ENCODE measurements around the gene SPIN1. TPM values are rescaled to one million over a fixed set of nuclear protein-coding genes. Genes with fewer than 3 reads are reported as not detected.

The SPIN1 gene
- total and polyA plus RNA-seq, 2 donors (not counting 3 experiments of a cell fraction or from before 2014, with no cell fraction given), result 38.1 to 56.8 TPM

GRCh38 chr9:88398016-88398415 is 9.8 kb downstream of the SPIN1 start:
- POLR2A ChIA-PET, result interaction anchor here (0.6 kb wide), 1 partner anchor 600 kb away, joined by 3 read pairs; no protein-coding TSS in a partner anchor
- peaks cover 7% of the 10 kb centered on the region for H4K20me1 ChIP-seq (replicated peaks; ENCODE audit: control insufficient read depth, extremely low read depth, insufficient read depth, low read length)
- H3K9me1 ChIP-seq (replicated peaks; ENCODE audit: control insufficient read depth, extremely low read depth, insufficient read depth, low read length), result no peaks in the 10 kb centered on the region
- no peaks in the 10 kb centered on the region for H3K9me3 ChIP-seq (replicated peaks; ENCODE audit: control insufficient read depth, insufficient read depth, low read length)
- H3K4me1 ChIP-seq (ENCODE audit: control insufficient read depth, extremely low read depth, insufficient read depth, low read length), result no peaks in the 10 kb centered on the region
- no peaks in the 10 kb centered on the region for H3K36me3 ChIP-seq (ENCODE audit: control insufficient read depth in 2 of 2, extremely low read depth in 1 of 2, insufficient read depth in 2 of 2, low read length in 2 of 2)
- CTCF ChIA-PET, result no interaction called here
- H3K27me3 ChIP-seq (ENCODE audit: control insufficient read depth in 2 of 2, insufficient read depth in 2 of 2, low read length in 2 of 2), result no peaks in the 10 kb centered on the region
- no peak overlapping the region for H2AFZ ChIP-seq (ENCODE audit: low read depth, low read length)
- no peak overlapping the region for H3K27ac ChIP-seq (ENCODE audit: insufficient read depth, low read depth, low read length)
- H3K79me2 ChIP-seq (ENCODE audit: control insufficient read depth, insufficient read depth, low read length), result peaks cover 93% of the 10 kb centered on the region
- no TSS peak for BruUV-seq (replicated peaks)
- intact Hi-C loops (cut with micrococcal nuclease), result no loop called here
- no peak overlapping the region for H3K9ac ChIP-seq (replicated peaks; ENCODE audit: extremely low read depth, insufficient read depth, low read length)
- DNase-seq (ENCODE audit: low read depth, low spot score), result no peak
- no peak overlapping the region for H3K4me2 ChIP-seq (ENCODE audit: insufficient read depth, low read length)
- H3K4me3 ChIP-seq (replicated peaks in 1 of 3; ENCODE audit: insufficient read depth in 1 of 3, low read depth in 1 of 3, low read length in 3 of 3), result no peak overlapping the region
- TF ChIP-seq POLR2AphosphoS5 (IDR thresholded peaks at IDR 0.05; ENCODE audit: insufficient read depth, low read depth, low read length) (no peak), MYC (IDR thresholded peaks at IDR 0.05; ENCODE audit: low read depth, low read length) (no peak), POLR2A (IDR thresholded peaks at IDR 0.05; ENCODE audit: low read depth, low read length) (no peak), EZH2 (IDR thresholded peaks at IDR 0.05; ENCODE audit: borderline replicate concordance, low read depth, low read length, severe bottlenecking) (no peak), FOS (IDR thresholded peaks at IDR 0.05; ENCODE audit: borderline replicate concordance, insufficient read depth, low read length) (no peak), GATA2 (IDR thresholded peaks at IDR 0.05; ENCODE audit: insufficient read depth, insufficient read length, low read depth, low read length) (no peak), MAX (IDR thresholded peaks at IDR 0.05; ENCODE audit: insufficient read depth, insufficient read length) (no peak), JUN (IDR thresholded peaks at IDR 0.05; ENCODE audit: borderline replicate concordance, insufficient read depth, insufficient read length, low read depth) (no peak)
- TF ChIP-seq, protein P1, sequence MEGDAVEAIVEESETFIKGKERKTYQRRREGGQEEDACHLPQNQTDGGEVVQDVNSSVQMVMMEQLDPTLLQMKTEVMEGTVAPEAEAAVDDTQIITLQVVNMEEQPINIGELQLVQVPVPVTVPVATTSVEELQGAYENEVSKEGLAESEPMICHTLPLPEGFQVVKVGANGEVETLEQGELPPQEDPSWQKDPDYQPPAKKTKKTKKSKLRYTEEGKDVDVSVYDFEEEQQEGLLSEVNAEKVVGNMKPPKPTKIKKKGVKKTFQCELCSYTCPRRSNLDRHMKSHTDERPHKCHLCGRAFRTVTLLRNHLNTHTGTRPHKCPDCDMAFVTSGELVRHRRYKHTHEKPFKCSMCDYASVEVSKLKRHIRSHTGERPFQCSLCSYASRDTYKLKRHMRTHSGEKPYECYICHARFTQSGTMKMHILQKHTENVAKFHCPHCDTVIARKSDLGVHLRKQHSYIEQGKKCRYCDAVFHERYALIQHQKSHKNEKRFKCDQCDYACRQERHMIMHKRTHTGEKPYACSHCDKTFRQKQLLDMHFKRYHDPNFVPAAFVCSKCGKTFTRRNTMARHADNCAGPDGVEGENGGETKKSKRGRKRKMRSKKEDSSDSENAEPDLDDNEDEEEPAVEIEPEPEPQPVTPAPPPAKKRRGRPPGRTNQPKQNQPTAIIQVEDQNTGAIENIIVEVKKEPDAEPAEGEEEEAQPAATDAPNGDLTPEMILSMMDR (IDR thresholded peaks at IDR 0.05; ENCODE audit: extremely low read depth in 1 of 2, insufficient read depth in 1 of 2, low read depth in 1 of 2, low read length in 2 of 2), result no peak
- dilution Hi-C loops (cut with MboI; ENCODE audit: extremely low pct_ligation_motif_present, low sequenced_read_pairs), result no loop called here
- FAIRE-seq, result no peak
